ENCODE results near the gene STK33. TPM values are rescaled to one million over a fixed set of nuclear protein-coding genes. Genes with fewer than 3 reads are reported as not detected.

Gene STK33
- total and polyA plus RNA-seq, 2 of the 13 experiments (the other 11 are each of a cell fraction or from before 2014, with no cell fraction given) = 2.7 to 12.6 TPM

GRCh38 chr11:8593935-8594909 is at the start of gene STK33 (continued):
- TF ChIP-seq ZBTB10 (CRISPR knock-in tag; IDR thresholded peaks at IDR 0.05; ENCODE audit: borderline replicate concordance) (no peak), ARHGAP35 (CRISPR knock-in tag; IDR thresholded peaks at IDR 0.05; ENCODE audit: borderline replicate concordance) (no peak), GATA4 (IDR thresholded peaks at IDR 0.05; ENCODE audit: borderline replicate concordance, low read depth) (no peak), RFX1 (IDR thresholded peaks at IDR 0.05) (peak; percentile 83), ZNF275 (CRISPR knock-in tag; IDR thresholded peaks at IDR 0.05; ENCODE audit: borderline replicate concordance) (no peak), PRPF4 (IDR thresholded peaks at IDR 0.05; ENCODE audit: low read depth, low read length, poor library complexity, severe bottlenecking) (no peak), RBM22 (optimal IDR thresholded peaks at IDR 0.05; ENCODE audit: low read length) (no peak), KLF16 (CRISPR knock-in tag; IDR thresholded peaks at IDR 0.05) (no peak), MIER3 (CRISPR knock-in tag; IDR thresholded peaks at IDR 0.05; ENCODE audit: borderline replicate concordance) (no peak), ZNF543 (CRISPR knock-in tag; IDR thresholded peaks at IDR 0.05) (no peak), RCOR2 (CRISPR knock-in tag; IDR thresholded peaks at IDR 0.05) (no peak), SALL1 (CRISPR knock-in tag; IDR thresholded peaks at IDR 0.05) (peak; percentile 51), GMEB1 (CRISPR knock-in tag; IDR thresholded peaks at IDR 0.05; ENCODE audit: borderline replicate concordance) (peak; percentile 54; the same call in 1 of the 2 replicates), CENPT (CRISPR knock-in tag; IDR thresholded peaks at IDR 0.05; ENCODE audit: low read depth) (no peak), ZMYM3 (CRISPR knock-in tag; IDR thresholded peaks at IDR 0.05) (no peak), ZNF784 (CRISPR knock-in tag; IDR thresholded peaks at IDR 0.05; ENCODE audit: borderline replicate concordance) (no peak), ZBTB26 (CRISPR knock-in tag; IDR thresholded peaks at IDR 0.05; ENCODE audit: borderline replicate concordance) (no peak), ZNF569 (CRISPR knock-in tag; IDR thresholded peaks at IDR 0.05; ENCODE audit: borderline replicate concordance) (no peak)
